Measurements from ENCODE around the gene TRUB2. TPM values are rescaled to one million over a fixed set of nuclear protein-coding genes. Genes with fewer than 3 reads are reported as not detected.

TRUB2 gene
- total RNA-seq, 1 experiment from 2014 or later, result 22.5 TPM

- TF ChIP-seq REST (IDR thresholded peaks at IDR 0.05; ENCODE audit: insufficient read depth in 1 of 2, low read depth in 2 of 2, low read length in 1 of 2), result no peak
- TF ChIP-seq CTCF (IDR thresholded peaks at IDR 0.05), result no peak
- no peak for TF ChIP-seq POLR2AphosphoS5 (IDR thresholded peaks at IDR 0.05; ENCODE audit: low read depth, low read length)
- no peak for TF ChIP-seq TCF7L2 (IDR thresholded peaks at IDR 0.05; ENCODE audit: low read depth, low read length)
- TF ChIP-seq SIN3A (IDR thresholded peaks at IDR 0.05; ENCODE audit: borderline replicate concordance, insufficient read depth, low read depth, low read length), result peak; percentile 77; the same call in 1 of the 2 replicates
- in situ Hi-C loops (cut with HindIII; ENCODE audit: low pct_unique_long_range_greater_than_20kb, low sequenced_read_pairs) (no loop called here), intact Hi-C loops (cut with micrococcal nuclease; ENCODE audit: unreplicated experiment) (no loop called here)
- Histone ChIP-seq H3K27ac (ENCODE audit: low read length) (peak within 1 kb of the TSS; percentile 88), H3K4me1 (ENCODE audit: control insufficient read depth, insufficient read depth, low read length) (no peaks in the 10 kb centered on the region), H3K9me3 (ENCODE audit: control insufficient read depth, insufficient read depth, low read depth, low read length) (no peaks in the 10 kb centered on the region), H3K27me3 (ENCODE audit: control insufficient read depth, insufficient read depth, low read length) (no peaks in the 10 kb centered on the region), H3K4me3 (ENCODE audit: low read depth in 2 of 2, low read length in 2 of 2) (peak within 1 kb of the TSS; percentile 90 to 91), H3K36me3 (ENCODE audit: control insufficient read depth, insufficient read depth, low read length) (peaks cover 4% of the 10 kb centered on the region)
- ATAC-seq (peak; percentile 82), DNase-seq (ENCODE audit: low read depth, low spot score) (no peak)
- BruUV-seq (replicated peaks), result no TSS peak
- POLR2A ChIA-PET, result interaction anchor here (0.6 kb wide), 2 partner anchors 64 to 267 kb away, joined by 3 to 4 read pairs; no protein-coding TSS in a partner anchor
- CTCF ChIA-PET, result interaction anchor here (0.5 to 0.9 kb wide), 4 partner anchors 25 to 145 kb away, joined by 3 to 6 read pairs (median 4); partner anchors contain the start of gene CERCAM
Measured at GRCh38 chr9:128275198-128276007, 46.8 kb downstream of the TRUB2 start, which contains the start of gene GOLGA2. TSS of gene GOLGA2 (minus strand) at chr9:128276007. CDS start at chr9:128275976, 31 bp downstream.

- Histone ChIP-seq H3K27me3 (ENCODE audit: control insufficient read depth, insufficient read depth, low read length) (no peaks in the 10 kb centered on the region), H3K36me3 (ENCODE audit: control insufficient read depth, insufficient read depth, low read length) (peaks cover 4% of the 10 kb centered on the region), H3K27ac (ENCODE audit: low read length) (no peak overlapping the region), H3K4me3 (ENCODE audit: low read depth in 2 of 2, low read length in 2 of 2) (no peak overlapping the region; a peak in 1 of 4 replicates), H3K4me1 (ENCODE audit: control insufficient read depth, insufficient read depth, low read length) (no peaks in the 10 kb centered on the region), H3K9me3 (ENCODE audit: control insufficient read depth, insufficient read depth, low read depth, low read length) (no peaks in the 10 kb centered on the region)
- no peak for DNase-seq (ENCODE audit: low read depth, low spot score)
- CTCF ChIA-PET, result no interaction called here
- intact Hi-C loops (cut with micrococcal nuclease; ENCODE audit: unreplicated experiment), result no loop called here
- POLR2A ChIA-PET, result no interaction called here
- in situ Hi-C loops (cut with HindIII; ENCODE audit: low pct_unique_long_range_greater_than_20kb, low sequenced_read_pairs), result no loop called here
- no peak for ATAC-seq
- no peak for TF ChIP-seq TCF7L2 (IDR thresholded peaks at IDR 0.05; ENCODE audit: low read depth, low read length)
- TF ChIP-seq REST (IDR thresholded peaks at IDR 0.05; ENCODE audit: insufficient read depth in 1 of 2, low read depth in 2 of 2, low read length in 1 of 2), result no peak
- no peak for TF ChIP-seq POLR2AphosphoS5 (IDR thresholded peaks at IDR 0.05; ENCODE audit: low read depth, low read length)
- no peak for TF ChIP-seq SIN3A (IDR thresholded peaks at IDR 0.05; ENCODE audit: borderline replicate concordance, insufficient read depth, low read depth, low read length)
- TF ChIP-seq CTCF (IDR thresholded peaks at IDR 0.05), result no peak
- TSS peak; percentile 62 for BruUV-seq (replicated peaks)
Measured at GRCh38 chr9:128274245-128274644, 48.0 kb downstream of the TRUB2 start.

All from Panc1 (cell line).